Stomach smooth muscle (tissue), 2 donors: ENCODE results near the gene CORO2A.
A peak's percentile ranks its signal among the peaks of the same experiment; 100 is the strongest.

ENCODE experiments used
- H3K27ac ChIP-seq: one replicate; pipeline ENCODE4 v1.7.0; 2013; ENCODE audit warnings: mild to moderate bottlenecking, low read length, inconsistent platforms
- H3K27me3 ChIP-seq, 2 donors: one replicate each; pipeline ENCODE4 v1.7.0; 2013; ENCODE audit warnings: low read length in 2 of 2; ENCODE audit not compliant: insufficient read depth in 2 of 2, control insufficient read depth in 1 of 2
- H3K36me3 ChIP-seq, 2 donors: one replicate each; pipeline ENCODE4 v1.7.0; 2013; ENCODE audit warnings: low read length in 2 of 2; ENCODE audit not compliant: control insufficient read depth in 2 of 2, insufficient read depth in 2 of 2
- H3K4me1 ChIP-seq: one replicate; pipeline ENCODE4 v1.7.0; 2013; ENCODE audit warnings: low read length; ENCODE audit not compliant: control insufficient read depth, insufficient read depth
- H3K4me3 ChIP-seq, 2 donors: one replicate each; pipeline ENCODE4 v1.7.0; 2013; ENCODE audit warnings: low read length in 2 of 2
- H3K9ac ChIP-seq, 2 donors: one replicate each; pipeline ENCODE4 v1.7.0; 2013; ENCODE audit warnings: low read length in 2 of 2, mild to moderate bottlenecking in 1 of 2
- H3K9me3 ChIP-seq, 2 donors: one replicate each; pipeline ENCODE4 v1.7.0; 2013; ENCODE audit warnings: low read length in 2 of 2; ENCODE audit not compliant: control insufficient read depth in 2 of 2
- donor health status: healthy.
- donor health status: Pancreatic carcinoma.

The CORO2A gene

GRCh38 chr9:98191671-98192502 is 550 bp downstream of the CORO2A start:
- Histone ChIP-seq H3K27me3 (peaks cover 5 to 16% of the 10 kb centered on the region in 2 donors), H3K9ac (no peak overlapping the region), H3K4me1 (peaks cover 11% of the 10 kb centered on the region), H3K4me3 (peak overlapping the region; percentile 53 to 82), H3K27ac (no peak overlapping the region), H3K9me3 (no peaks in the 10 kb centered on the region), H3K36me3 (no peaks in the 10 kb centered on the region)

DNA sequence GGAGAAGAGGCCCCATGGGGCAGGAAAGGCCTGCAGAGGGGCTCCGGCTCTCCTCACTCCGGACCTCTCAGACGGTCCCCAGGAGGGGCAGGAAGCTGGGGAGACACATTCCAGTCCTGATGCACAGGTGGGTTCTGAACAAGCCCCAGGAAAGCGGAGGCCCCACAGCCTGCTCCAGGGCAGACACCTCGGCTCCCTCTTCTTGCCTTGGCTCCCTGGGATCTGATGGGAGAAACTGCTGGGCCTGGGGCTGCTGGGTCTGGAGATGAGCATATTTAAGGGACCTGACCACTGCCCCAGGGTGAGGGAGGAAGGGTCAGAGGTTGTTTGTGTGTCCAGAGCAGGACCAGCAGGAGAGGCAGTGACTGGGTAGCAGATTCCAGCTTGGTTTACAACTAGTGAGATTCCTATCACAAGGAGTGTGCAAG is 1.2 kb downstream of the CORO2A start:
- Histone ChIP-seq H3K36me3 (no peaks in the 10 kb centered on the region), H3K27ac (no peak overlapping the region), H3K4me1 (peaks cover 11% of the 10 kb centered on the region), H3K9me3 (no peaks in the 10 kb centered on the region), H3K9ac (no peak overlapping the region), H3K4me3 (peak overlapping the region in 1 of 2 donors; percentile 8), H3K27me3 (peaks cover 5 to 16% of the 10 kb centered on the region in 2 donors)

DNA sequence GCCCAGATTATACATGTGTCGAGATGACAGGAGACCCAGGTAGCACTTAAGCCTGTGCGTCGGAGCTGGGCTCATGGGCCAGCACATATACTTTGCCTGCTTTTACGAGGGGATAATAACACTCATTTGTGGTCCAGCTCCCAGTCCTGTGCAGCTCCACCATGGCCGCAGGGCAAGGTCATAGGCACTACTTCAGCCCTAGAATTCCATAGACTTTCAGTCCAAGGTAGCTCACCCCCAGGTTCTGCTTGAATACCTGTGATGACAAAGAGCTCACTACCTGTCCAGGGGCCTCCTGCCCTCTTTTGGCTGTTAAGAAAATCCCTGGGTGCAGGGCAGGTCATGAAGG is 1.7 kb downstream of the CORO2A start:
- Histone ChIP-seq H3K27ac (no peak overlapping the region), H3K27me3 (peaks cover 5 to 16% of the 10 kb centered on the region in 2 donors), H3K9ac (no peak overlapping the region), H3K4me1 (peaks cover 11% of the 10 kb centered on the region), H3K4me3 (no peak overlapping the region), H3K9me3 (no peaks in the 10 kb centered on the region), H3K36me3 (no peaks in the 10 kb centered on the region)

GRCh38 chr9:98189412-98189811 is 3.0 kb downstream of the CORO2A start:
- H3K9ac ChIP-seq, result no peak overlapping the region
- no peak overlapping the region for H3K27ac ChIP-seq
- H3K4me3 ChIP-seq, result no peak overlapping the region
- H3K27me3 ChIP-seq, result peaks cover 5 to 16% of the 10 kb centered on the region in 2 donors
- H3K4me1 ChIP-seq, result peaks cover 11% of the 10 kb centered on the region
- no peaks in the 10 kb centered on the region for H3K36me3 ChIP-seq
- H3K9me3 ChIP-seq, result no peaks in the 10 kb centered on the region

GRCh38 chr9:98187926-98188325 is 4.5 kb downstream of the CORO2A start:
- peaks cover 6% of the 10 kb centered on the region for H3K4me1 ChIP-seq
- no peak overlapping the region for H3K27ac ChIP-seq
- no peak overlapping the region for H3K4me3 ChIP-seq
- no peak overlapping the region for H3K9ac ChIP-seq
- H3K27me3 ChIP-seq, result peaks cover 5 to 16% of the 10 kb centered on the region in 2 donors
- H3K36me3 ChIP-seq, result no peaks in the 10 kb centered on the region
- H3K9me3 ChIP-seq, result no peaks in the 10 kb centered on the region

GRCh38 chr9:98186236-98186635 is 6.2 kb downstream of the CORO2A start:
- Histone ChIP-seq H3K36me3 (no peaks in the 10 kb centered on the region), H3K9me3 (no peaks in the 10 kb centered on the region), H3K9ac (no peak overlapping the region), H3K27me3 (peaks cover 0 to 5% of the 10 kb centered on the region in 2 donors), H3K4me3 (no peak overlapping the region), H3K27ac (no peak overlapping the region), H3K4me1 (no peaks in the 10 kb centered on the region)

DNA sequence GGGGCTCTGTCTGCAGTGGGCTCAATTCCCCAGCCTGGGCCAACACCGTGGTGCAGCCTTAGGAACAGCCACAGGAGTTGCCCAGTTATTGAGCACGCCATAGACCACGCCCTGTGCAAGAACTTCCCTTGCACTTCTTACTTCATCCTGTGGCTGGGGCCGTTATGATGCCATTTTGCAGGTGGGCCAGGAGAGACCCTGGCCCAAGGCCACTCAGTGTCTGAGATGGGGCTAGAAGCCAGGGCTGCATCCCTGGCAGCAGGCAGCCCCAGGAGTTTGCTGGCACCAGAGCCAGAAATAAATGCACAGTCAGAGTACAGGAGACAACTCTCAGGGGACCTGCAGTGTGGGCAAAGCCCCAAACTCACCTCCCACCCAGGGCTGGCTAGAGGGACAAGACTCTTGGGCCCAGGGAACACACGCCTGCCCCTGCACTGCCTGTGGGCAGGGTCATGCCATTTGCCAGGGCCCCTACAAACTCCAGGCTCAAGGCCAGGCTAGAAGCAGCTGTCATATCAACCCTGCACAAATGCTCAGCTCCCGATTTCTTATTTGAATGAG is 6.7 kb downstream of the CORO2A start:
- Histone ChIP-seq H3K27me3 (peaks cover 0 to 1% of the 10 kb centered on the region in 2 donors), H3K4me3 (no peak overlapping the region), H3K36me3 (no peaks in the 10 kb centered on the region), H3K27ac (no peak overlapping the region), H3K9me3 (no peaks in the 10 kb centered on the region), H3K4me1 (no peaks in the 10 kb centered on the region), H3K9ac (no peak overlapping the region)

GRCh38 chr9:98185021-98185567 is 7.3 kb downstream of the CORO2A start:
- no peaks in the 10 kb centered on the region for H3K9me3 ChIP-seq
- no peak overlapping the region for H3K27ac ChIP-seq
- no peaks in the 10 kb centered on the region for H3K27me3 ChIP-seq
- H3K9ac ChIP-seq, result no peak overlapping the region
- H3K4me1 ChIP-seq, result no peaks in the 10 kb centered on the region
- H3K4me3 ChIP-seq, result no peak overlapping the region
- H3K36me3 ChIP-seq, result no peaks in the 10 kb centered on the region

- H3K9ac ChIP-seq, result no peak overlapping the region
Observed at GRCh38 chr9:98184326-98184725, 8.1 kb downstream of the CORO2A start.

DNA sequence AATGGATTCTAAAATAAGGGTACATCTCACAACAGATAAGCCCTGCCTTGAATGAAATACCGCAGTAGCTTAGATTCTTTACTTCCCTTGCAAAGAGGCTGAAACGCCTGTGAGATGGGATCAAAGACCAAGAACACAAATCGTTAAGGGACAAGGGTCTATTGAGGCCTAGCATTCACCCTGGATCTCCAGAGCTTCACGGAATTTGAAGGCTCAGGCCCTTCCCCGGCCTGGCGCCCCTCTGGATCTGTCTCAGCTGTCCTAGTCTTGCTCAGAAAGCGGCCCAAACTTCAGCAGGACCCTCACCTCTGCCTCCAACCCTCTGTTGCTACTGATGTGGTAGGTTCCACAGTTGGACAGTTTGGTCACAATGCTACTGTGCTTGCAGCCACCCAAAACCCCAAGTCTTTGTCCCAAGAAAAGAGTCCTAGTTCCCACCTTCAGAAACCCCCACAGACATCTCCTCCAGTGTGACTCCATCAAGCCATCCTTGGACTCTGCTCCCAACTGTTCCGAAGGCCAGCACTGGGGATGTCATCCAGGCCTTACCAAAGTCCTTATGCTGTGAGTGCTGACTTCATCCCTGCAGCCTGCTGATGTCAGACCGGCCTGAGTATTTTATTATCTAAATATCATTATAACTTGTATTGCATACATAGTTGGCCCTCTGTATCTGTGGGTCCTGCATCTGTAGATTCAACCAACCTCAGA is 9.4 kb downstream of the CORO2A start:
- H3K36me3 ChIP-seq, result no peaks in the 10 kb centered on the region
- H3K4me3 ChIP-seq, result no peak overlapping the region
- H3K9me3 ChIP-seq, result no peaks in the 10 kb centered on the region
- H3K27me3 ChIP-seq, result no peaks in the 10 kb centered on the region
- H3K9ac ChIP-seq, result no peak overlapping the region
- H3K27ac ChIP-seq, result no peak overlapping the region
- H3K4me1 ChIP-seq, result no peaks in the 10 kb centered on the region

More at GRCh38 chr9:98184326-98184725, 8.1 kb downstream of the CORO2A start:
- H3K4me1 ChIP-seq, result no peaks in the 10 kb centered on the region
- no peaks in the 10 kb centered on the region for H3K27me3 ChIP-seq
- no peak overlapping the region for H3K4me3 ChIP-seq
- H3K36me3 ChIP-seq, result no peaks in the 10 kb centered on the region
- no peaks in the 10 kb centered on the region for H3K9me3 ChIP-seq
- no peak overlapping the region for H3K27ac ChIP-seq
